HUES48 (cell line): ENCODE data around the gene VDAC2.

Experiments
- H3K27ac ChIP-seq: one replicate; pipeline ENCODE4 v1.7.0; 2013; ENCODE audit warnings: low read depth, low read length, inconsistent platforms
- H3K27me3 ChIP-seq: 2 replicates; pipeline ENCODE4 v1.6.1; 2013; ENCODE audit warnings: mild to moderate bottlenecking, low read length; ENCODE audit not compliant: control insufficient read depth, insufficient read depth
- H3K36me3 ChIP-seq: 2 replicates; pipeline ENCODE4 v1.6.1; 2013; ENCODE audit warnings: low read length; ENCODE audit not compliant: control insufficient read depth, insufficient read depth
- H3K4me1 ChIP-seq: 2 replicates; pipeline ENCODE4 v1.6.1; 2013; ENCODE audit warnings: mild to moderate bottlenecking, low read length; ENCODE audit not compliant: control insufficient read depth, insufficient read depth
- H3K4me3 ChIP-seq: 2 replicates; pipeline ENCODE4 v1.5.1; 2013; ENCODE audit warnings: mild to moderate bottlenecking, low read depth, low read length
- H3K9ac ChIP-seq: 2 replicates; pipeline ENCODE4 v1.6.1; 2013; ENCODE audit warnings: mild to moderate bottlenecking, low read depth, low read length, moderate library complexity
- H3K9me3 ChIP-seq: 2 replicates; pipeline ENCODE4 v1.6.1; 2013; ENCODE audit warnings: low read length; ENCODE audit not compliant: control insufficient read depth, insufficient read depth

Gene VDAC2

DNA sequence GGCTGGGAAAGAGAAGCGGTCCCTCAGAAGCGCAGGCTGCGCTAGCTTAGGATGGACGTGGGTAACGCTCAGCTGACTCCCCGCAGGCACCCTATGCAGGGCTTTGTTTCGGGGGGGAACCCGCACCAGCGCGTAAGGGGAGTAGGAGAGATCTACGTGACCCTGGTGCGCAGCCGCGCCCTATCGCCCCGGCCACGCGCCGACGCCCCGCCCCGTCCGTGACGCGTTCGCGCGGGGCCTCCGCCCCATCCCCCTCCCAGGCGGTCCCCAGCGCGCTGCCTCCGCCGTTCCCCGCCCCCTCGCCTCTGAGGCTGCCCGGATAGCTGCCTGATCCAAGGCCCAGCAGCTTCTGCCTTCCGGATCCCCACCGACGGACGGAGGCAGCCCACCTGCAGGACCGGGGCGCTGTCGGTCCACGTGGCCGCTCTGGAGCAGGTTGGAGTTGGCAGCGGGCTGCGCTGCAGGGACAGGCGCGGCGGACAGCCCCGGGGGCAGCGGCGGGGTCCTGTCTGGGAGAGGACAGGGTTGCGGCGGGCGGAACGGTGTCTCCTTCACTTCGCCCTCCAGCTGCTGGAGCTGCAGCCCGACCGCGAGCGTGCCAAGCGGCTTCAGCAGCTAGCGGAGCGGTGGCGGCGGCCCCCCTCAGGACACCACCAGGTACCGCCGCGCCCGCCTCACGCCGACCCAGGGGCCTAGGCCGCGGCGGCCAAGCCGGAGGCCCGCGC, at the start of gene VDAC2:
VDAC2 (plus strand) TSS at position 515 of the 725 bp plus-strand sequence. CDS start 363 bp downstream, outside the sequence.
- Histone ChIP-seq H3K9ac (peak within 1 kb of the TSS; percentile 97), H3K4me3 (peak within 1 kb of the TSS; percentile 85), H3K36me3 (peaks cover 36% of the 10 kb centered on the region), H3K27me3 (no peaks in the 10 kb centered on the region), H3K4me1 (peaks cover 31% of the 10 kb centered on the region), H3K27ac (peak within 1 kb of the TSS; percentile 98), H3K9me3 (no peaks in the 10 kb centered on the region)

DNA sequence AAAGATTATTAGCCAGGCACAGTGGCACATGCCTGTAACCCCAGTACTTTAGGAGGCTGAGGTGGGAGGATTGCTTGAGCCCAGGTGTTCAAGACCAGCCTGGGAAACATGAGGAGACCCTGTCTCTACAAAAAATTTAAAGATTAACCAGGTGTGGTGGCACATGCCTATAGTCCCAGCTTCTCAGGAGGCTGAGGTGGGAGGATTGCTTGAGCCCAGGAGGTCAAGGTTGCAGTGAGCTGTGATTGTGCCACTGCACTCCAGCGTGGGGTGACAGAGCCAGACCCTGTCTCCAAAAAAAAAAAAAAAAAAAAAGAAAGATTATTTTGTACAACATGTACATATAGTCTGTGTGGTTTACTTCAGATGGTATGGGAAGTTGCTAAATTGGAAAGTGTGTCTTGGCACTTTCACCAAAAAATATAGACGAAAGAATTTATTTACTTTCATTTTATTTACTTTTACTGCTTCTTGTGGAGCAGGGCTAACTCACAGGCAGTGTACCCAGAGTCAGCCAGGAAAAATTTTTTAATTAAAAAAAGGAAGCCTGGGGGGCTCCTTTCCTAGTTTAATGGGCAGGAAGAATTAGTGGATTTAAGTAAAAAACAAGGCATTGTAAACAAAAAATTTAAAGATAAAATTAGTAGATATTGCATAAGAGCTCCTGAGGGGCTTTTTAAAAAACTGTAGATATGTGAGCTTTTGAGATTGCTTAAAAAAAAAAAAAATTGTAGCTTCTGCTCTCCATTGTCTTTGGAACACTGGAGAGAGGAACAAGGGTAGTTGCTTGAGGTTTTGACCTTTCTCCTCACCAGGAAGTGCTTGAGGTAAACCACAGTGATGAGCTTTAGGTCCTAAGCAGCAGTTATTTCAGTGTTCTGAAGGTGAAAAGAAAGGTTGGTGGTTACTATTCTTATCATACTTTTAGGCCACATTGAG, 44.6 kb upstream of the VDAC2 start:
- peaks cover 6% of the 10 kb centered on the region; the same call in 1 of the 2 replicates for H3K36me3 ChIP-seq
- no peak overlapping the region for H3K9ac ChIP-seq
- no peak overlapping the region for H3K4me3 ChIP-seq
- no peak overlapping the region for H3K27ac ChIP-seq
- H3K9me3 ChIP-seq: no peaks in the 10 kb centered on the region
- H3K4me1 ChIP-seq: no peaks in the 10 kb centered on the region
- H3K27me3 ChIP-seq: no peaks in the 10 kb centered on the region

- no peaks in the 10 kb centered on the region for H3K27me3 ChIP-seq
- H3K4me1 ChIP-seq: no peaks in the 10 kb centered on the region
- no peak overlapping the region for H3K4me3 ChIP-seq
- H3K9me3 ChIP-seq: no peaks in the 10 kb centered on the region
- H3K27ac ChIP-seq: no peak overlapping the region
- no peak overlapping the region for H3K9ac ChIP-seq
- peaks cover 6% of the 10 kb centered on the region; the same call in 1 of the 2 replicates for H3K36me3 ChIP-seq
Measured at GRCh38 chr10:75166623-75166972, 44.0 kb upstream of the VDAC2 start.

DNA sequence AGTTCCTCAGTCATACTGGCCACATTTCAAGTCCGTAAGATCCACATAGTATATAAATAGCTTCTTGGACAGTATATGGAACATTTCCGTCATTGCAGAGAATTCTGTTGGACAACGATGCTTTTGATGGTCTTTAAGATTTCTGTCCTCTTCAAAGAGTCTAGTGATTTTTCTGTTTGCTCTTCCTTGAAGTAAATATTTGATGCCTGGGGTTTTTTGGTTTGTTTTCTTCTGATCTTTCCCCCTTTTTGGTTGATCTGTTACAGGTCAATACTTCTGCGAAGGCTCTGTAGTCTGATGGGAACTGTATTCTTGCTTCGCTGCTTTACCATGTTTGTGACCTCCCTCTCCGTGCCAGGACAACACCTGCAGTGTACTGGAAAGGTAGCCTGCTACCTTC, 42.3 kb upstream of the VDAC2 start:
- peaks cover 6% of the 10 kb centered on the region; the same call in 1 of the 2 replicates for H3K36me3 ChIP-seq
- H3K4me3 ChIP-seq: no peak overlapping the region
- H3K9me3 ChIP-seq: no peaks in the 10 kb centered on the region
- H3K9ac ChIP-seq: no peak overlapping the region
- no peak overlapping the region for H3K27ac ChIP-seq
- H3K27me3 ChIP-seq: no peaks in the 10 kb centered on the region
- no peaks in the 10 kb centered on the region for H3K4me1 ChIP-seq

DNA sequence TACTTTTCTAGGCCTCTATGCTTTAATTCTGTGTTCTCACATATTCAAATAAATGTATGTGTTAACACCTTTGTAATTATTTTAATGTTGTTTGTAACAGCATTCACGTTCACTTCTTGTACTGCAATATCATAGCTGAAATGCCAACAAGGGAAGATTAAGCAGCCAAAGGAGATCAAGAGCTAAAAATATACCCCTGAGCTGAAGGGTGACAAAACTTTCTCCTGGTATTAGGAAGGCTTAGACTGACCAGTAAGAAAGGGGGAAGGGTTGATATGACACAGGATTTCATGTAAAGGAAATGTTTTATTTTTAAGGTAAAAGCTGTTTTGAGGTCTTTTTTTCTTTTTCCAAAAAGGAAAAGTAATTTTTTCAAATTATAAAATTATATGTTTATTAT, 40.4 kb upstream of the VDAC2 start:
- no peaks in the 10 kb centered on the region for H3K27me3 ChIP-seq
- no peak overlapping the region for H3K9ac ChIP-seq
- peaks cover 6% of the 10 kb centered on the region for H3K36me3 ChIP-seq
- no peaks in the 10 kb centered on the region for H3K4me1 ChIP-seq
- no peaks in the 10 kb centered on the region for H3K9me3 ChIP-seq
- no peak overlapping the region for H3K4me3 ChIP-seq
- H3K27ac ChIP-seq: no peak overlapping the region

- Histone ChIP-seq H3K4me1 (no peaks in the 10 kb centered on the region), H3K9ac (no peak overlapping the region), H3K27me3 (no peaks in the 10 kb centered on the region), H3K27ac (no peak overlapping the region), H3K4me3 (no peak overlapping the region), H3K9me3 (no peaks in the 10 kb centered on the region), H3K36me3 (peaks cover 16% of the 10 kb centered on the region)
Measured at GRCh38 chr10:75175046-75175445, 35.5 kb upstream of the VDAC2 start.

- Histone ChIP-seq H3K36me3 (peaks cover 14% of the 10 kb centered on the region), H3K27ac (no peak overlapping the region), H3K27me3 (no peaks in the 10 kb centered on the region), H3K9ac (no peak overlapping the region), H3K4me1 (no peaks in the 10 kb centered on the region), H3K4me3 (no peak overlapping the region), H3K9me3 (no peaks in the 10 kb centered on the region)
Measured at GRCh38 chr10:75176046-75176445, 34.5 kb upstream of the VDAC2 start.

GRCh38 chr10:75176736-75177135, 33.9 kb upstream of the VDAC2 start:
- Histone ChIP-seq H3K27ac (no peak overlapping the region), H3K36me3 (peaks cover 14% of the 10 kb centered on the region), H3K9me3 (no peaks in the 10 kb centered on the region), H3K4me1 (no peaks in the 10 kb centered on the region), H3K4me3 (no peak overlapping the region), H3K27me3 (no peaks in the 10 kb centered on the region), H3K9ac (no peak overlapping the region)

- H3K4me3 ChIP-seq: no peak overlapping the region
- peaks cover 14% of the 10 kb centered on the region for H3K36me3 ChIP-seq
- H3K9me3 ChIP-seq: no peaks in the 10 kb centered on the region
- H3K9ac ChIP-seq: no peak overlapping the region
- H3K4me1 ChIP-seq: no peaks in the 10 kb centered on the region
- no peaks in the 10 kb centered on the region for H3K27me3 ChIP-seq
- no peak overlapping the region for H3K27ac ChIP-seq
Measured at GRCh38 chr10:75179657-75180177, 30.9 kb upstream of the VDAC2 start.

- Histone ChIP-seq H3K4me1 (no peaks in the 10 kb centered on the region), H3K27ac (no peak overlapping the region), H3K9me3 (no peaks in the 10 kb centered on the region), H3K9ac (no peak overlapping the region), H3K27me3 (no peaks in the 10 kb centered on the region), H3K4me3 (no peak overlapping the region), H3K36me3 (peaks cover 14% of the 10 kb centered on the region)
Measured at GRCh38 chr10:75180592-75180991, 30.0 kb upstream of the VDAC2 start.

- Histone ChIP-seq H3K9me3 (no peaks in the 10 kb centered on the region), H3K4me3 (no peak overlapping the region), H3K36me3 (peaks cover 14% of the 10 kb centered on the region), H3K9ac (no peak overlapping the region), H3K27me3 (no peaks in the 10 kb centered on the region), H3K4me1 (no peaks in the 10 kb centered on the region), H3K27ac (no peak overlapping the region)
Measured at GRCh38 chr10:75181073-75181472, 29.5 kb upstream of the VDAC2 start.
